ENCODE measurements around the gene GTF2I. TPM values are rescaled to one million over a fixed set of nuclear protein-coding genes. Genes with fewer than 3 reads are reported as not detected.
"Not testable (repeated sequence)": the region's sequence is repeated elsewhere in the genome, so short reads cannot be mapped to it uniquely, and the experiment has no call there.

The GTF2I gene
- polyA plus RNA-seq, 1 donor = 175 TPM

GRCh38 chr7:74717889-74718288, 60.4 kb downstream of the GTF2I start:
- no peak for DNase-seq

GRCh38 chr7:74718336-74718735, 60.8 kb downstream of the GTF2I start:
- no peak for DNase-seq

DNA sequence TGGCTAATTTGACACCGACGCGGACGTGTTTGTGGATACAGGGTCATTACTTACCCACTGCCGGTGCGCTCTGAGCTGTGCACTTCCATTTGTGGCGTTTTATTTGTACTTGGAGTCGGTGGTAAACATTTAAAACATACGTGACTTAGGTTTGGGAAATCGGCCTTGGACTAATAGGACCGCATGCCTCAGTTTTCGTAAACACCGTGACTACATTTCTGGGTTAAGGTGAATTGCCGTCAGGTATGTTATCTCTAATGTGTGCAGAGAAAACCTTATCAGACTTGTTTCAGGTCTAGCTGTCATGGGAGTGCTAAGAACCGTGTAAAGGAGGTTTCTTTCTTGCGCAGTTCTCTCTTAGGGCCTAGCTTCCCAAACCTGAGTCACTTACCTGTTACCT, 64.6 kb downstream of the GTF2I start:
- DNase-seq = no peak

DNA sequence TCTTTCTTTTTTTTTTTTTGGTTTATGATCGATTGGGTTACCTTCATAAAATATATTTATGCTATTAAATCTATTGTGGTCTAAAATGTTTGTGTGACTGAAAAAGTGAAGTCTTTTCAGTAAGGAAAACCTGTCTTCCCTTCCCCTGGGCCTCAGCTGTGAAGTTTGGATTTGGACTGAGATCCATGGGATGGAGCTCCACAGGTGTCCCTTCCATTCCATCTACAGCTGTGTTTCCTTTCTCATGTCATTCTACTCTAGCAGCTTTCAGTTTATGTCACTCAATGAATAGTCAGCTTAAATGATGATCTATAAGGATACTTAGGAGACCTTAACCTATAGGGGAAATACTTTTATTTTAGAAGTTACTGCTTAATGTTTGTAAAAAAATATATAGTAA, 68.3 kb downstream of the GTF2I start:
- DNase-seq = no peak

GRCh38 chr7:74726309-74727101, 69.0 kb downstream of the GTF2I start:
- DNase-seq = no peak

- DNase-seq = not testable (repeated sequence)
Observed at GRCh38 chr7:74728686-74729085, 71.2 kb downstream of the GTF2I start.

DNA sequence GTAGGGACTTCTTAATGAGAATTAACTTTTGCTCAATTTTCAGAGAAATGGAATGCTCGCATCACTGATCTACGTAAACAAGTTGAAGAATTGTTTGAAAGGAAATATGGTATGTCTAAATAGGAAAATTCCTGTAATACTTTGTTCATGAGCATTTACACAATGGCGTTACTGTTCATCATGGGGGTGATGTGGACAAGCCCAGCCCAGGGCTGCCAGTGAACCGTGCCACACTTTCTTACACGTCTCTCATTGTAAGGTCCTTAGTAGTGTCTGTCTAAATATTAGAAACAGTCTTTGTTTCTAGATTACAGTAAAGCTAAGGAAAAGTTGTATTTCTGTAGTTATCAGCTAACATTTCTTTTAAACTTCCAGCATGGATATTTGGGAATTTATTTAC, 72.7 kb downstream of the GTF2I start:
- DNase-seq = not testable (repeated sequence)

- not testable (repeated sequence) for DNase-seq
Observed at GRCh38 chr7:74739974-74740703, 82.6 kb downstream of the GTF2I start.

- DNase-seq = not testable (repeated sequence)
Observed at GRCh38 chr7:74743936-74744557, 86.5 kb downstream of the GTF2I start.

- DNase-seq = not testable (repeated sequence)
Observed at GRCh38 chr7:74753921-74754482, 96.5 kb downstream of the GTF2I start.

- DNase-seq = not testable (repeated sequence)
Observed at GRCh38 chr7:74756673-74757072, 99.2 kb downstream of the GTF2I start.

DNA sequence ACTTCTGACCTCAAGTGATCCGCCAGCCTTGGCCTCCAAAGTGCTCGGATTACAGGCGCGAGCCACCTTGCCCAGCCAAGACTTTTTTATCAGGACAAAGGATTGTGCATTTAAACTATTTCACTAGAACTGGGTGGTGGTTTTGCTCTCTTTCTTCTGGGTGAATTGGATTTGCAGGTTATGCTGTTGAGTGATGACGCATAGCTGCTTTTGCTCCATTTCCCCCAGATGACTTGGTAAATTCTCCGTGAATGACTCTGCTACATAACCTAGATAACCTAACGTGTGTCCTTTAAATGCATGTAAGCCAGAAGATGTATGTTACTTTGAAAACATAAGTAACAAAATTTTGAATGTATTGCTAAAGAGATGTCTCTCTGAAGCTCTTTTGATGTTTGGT, 100.8 kb downstream of the GTF2I start:
- DNase-seq = not testable (repeated sequence)

- not testable (repeated sequence) for DNase-seq
Observed at GRCh38 chr7:74758982-74759381, 101.5 kb downstream of the GTF2I start.

GRCh38 chr7:74765205-74765918, 107.8 kb downstream of the GTF2I start:
- not testable (repeated sequence) for DNase-seq

DNA sequence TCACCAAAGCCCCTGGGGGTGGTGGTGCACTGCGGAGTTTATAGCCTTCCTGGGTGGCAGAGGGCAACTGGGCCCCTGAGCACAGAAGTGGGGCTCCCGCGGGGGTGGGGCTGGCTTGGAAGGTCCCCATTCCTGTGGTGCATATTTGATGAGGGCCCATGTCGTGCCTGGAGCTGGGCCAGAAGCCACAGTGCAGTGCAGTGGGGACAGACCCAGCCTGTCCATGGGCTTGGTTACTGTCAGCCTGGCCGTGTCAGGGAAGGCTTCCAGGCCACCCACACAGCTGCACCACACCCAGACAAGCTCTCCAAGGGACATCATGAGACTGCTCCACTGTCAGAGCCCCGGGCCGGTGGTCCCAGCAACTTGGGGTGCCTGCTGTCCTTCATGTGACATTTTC, 109.0 kb downstream of the GTF2I start:
- DNase-seq = not testable (repeated sequence)

DNA sequence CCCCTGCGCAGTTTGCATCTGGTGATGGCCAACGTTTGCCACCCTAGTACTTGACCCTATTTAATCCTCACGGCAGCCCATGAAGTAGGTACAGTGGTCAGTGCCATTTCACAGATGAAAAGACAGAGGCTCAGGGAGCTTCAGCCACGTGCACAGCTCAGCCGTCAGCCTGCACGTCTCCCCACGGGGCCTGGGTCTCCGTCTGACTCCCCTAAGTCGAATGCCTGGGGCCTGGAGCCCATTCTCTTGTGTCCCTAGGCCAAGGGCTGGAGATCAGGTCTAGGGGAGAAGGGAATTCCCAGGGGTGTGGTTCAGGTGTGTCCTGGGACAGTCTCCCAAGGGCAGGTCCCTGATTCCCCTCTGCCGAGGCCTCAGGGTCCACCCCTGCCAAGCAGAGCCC, 109.5 kb downstream of the GTF2I start:
- not testable (repeated sequence) for DNase-seq

DNA sequence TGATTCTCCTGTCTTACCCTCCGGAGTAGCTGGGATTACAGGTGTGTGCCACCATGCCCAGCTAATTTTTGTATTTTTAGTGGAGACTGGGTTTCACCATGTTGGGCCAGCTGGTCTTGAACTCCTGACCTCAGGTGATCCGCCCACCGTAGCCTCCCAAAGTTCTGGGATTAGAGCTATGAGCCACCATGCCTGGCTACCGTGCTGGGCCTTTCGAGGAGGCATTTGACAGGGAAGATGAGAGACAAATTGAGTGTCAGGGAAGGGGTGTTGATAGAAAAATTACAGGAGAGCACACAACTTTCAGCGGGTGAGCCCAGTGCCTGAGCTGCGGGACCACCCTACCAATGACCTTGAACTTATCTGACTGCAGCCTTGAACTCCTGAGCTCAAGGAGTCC, 112.5 kb downstream of the GTF2I start:
- not testable (repeated sequence) for DNase-seq

DNA sequence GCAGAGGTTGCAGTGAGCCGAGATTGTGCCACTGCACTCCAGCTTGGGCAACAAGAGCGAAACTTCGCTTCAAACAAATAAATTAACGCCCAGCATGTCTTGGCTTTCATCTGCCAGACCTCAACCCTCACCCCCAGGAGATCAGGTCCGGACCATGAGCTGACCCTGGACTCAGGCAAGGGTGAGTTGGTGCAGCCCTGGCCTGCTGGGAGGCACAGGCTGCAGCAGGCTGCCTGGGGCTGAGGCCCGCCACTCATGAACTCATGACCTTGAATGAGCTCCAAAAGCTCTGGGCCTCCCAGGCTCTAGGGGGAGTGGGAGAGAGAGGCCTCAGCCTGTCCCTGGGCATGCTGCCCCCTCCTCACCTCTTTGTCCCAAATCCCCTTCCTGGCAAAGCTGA, 114.6 kb downstream of the GTF2I start:
- not testable (repeated sequence) for DNase-seq

GRCh38 chr7:74773760-74774750, 116.5 kb downstream of the GTF2I start, which contains the start of gene NCF1:
Gene NCF1, plus strand, starts transcription at chr7:74774011. Its CDS starts 21 bp downstream, at chr7:74774032.
- not testable (repeated sequence) for DNase-seq

GRCh38 chr7:74775111-74775510, 117.6 kb downstream of the GTF2I start:
- not testable (repeated sequence) for DNase-seq

GRCh38 chr7:74779053-74779452, 121.5 kb downstream of the GTF2I start:
- DNase-seq = not testable (repeated sequence)

All from hindlimb muscle (tissue), 1 donor.